Measurements from ENCODE around the gene SLC13A2.

DNA sequence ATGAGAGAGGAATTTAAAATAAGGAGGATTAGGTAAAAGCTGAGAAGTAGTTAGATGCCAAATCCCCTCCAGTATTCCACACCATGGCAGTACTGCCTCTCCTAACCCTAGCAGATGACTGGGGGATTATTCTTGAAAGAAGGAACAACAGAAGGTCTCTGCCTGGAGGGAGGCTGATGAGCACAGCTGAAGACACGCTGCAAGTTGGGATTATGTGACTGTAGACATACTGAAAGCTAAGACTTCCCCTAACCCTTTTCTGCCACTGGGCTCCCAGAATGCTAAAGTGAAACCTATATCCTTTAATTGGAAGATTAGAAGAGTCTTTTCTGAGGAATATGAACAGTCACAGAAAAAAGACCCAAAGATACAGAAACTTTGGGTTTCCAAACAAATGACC, 39.7 kb upstream of the SLC13A2 start:
- TF ChIP-seq CTCF (conservative IDR thresholded peaks at IDR 0.05; ENCODE audit: low read depth, low read length) = no peak
- TF ChIP-seq EZH2 (IDR thresholded peaks at IDR 0.05; ENCODE audit: borderline replicate concordance, low read depth, low read length, poor library complexity, severe bottlenecking) = no peak

Data from A673 (cell line).